HG03066 (cell line): ENCODE results near the gene PEPD.

Experiments used
- ATAC-seq: cut with Tn5 transposase; IDR thresholded peaks from one replicate; pipeline ENCODE4 v1.9.1; 2021; ENCODE audit warnings: low read depth; ENCODE audit not compliant: unreplicated experiment

The PEPD gene

GRCh38 chr19:33400856-33401682 lies 120.5 kb downstream of the PEPD start:
- no peak for ATAC-seq

GRCh38 chr19:33399745-33400681 lies 121.6 kb downstream of the PEPD start:
- no peak for ATAC-seq

GRCh38 chr19:33399081-33399744 lies 122.4 kb downstream of the PEPD start:
- ATAC-seq, result no peak

GRCh38 chr19:33398361-33399060 lies 123.1 kb downstream of the PEPD start:
- ATAC-seq, result no peak

GRCh38 chr19:33397536-33398360 lies 123.8 kb downstream of the PEPD start:
- no peak for ATAC-seq

GRCh38 chr19:33396701-33397535 lies 124.7 kb downstream of the PEPD start:
- ATAC-seq, result no peak

- no peak for ATAC-seq
These were observed 125.7 kb downstream of the PEPD start for GRCh38 chr19:33395561-33396550.

- no peak for ATAC-seq
These were observed 126.6 kb downstream of the PEPD start for GRCh38 chr19:33394723-33395560.

GRCh38 chr19:33394006-33394722 lies 127.4 kb downstream of the PEPD start:
- no peak for ATAC-seq

GRCh38 chr19:33393286-33394005 lies 128.1 kb downstream of the PEPD start:
- no peak for ATAC-seq

GRCh38 chr19:33392341-33393285 lies 129.0 kb downstream of the PEPD start:
- ATAC-seq, result no peak

GRCh38 chr19:33391631-33392249 lies 129.9 kb downstream of the PEPD start:
- ATAC-seq, result no peak

- no peak for ATAC-seq
These were observed 130.5 kb downstream of the PEPD start for GRCh38 chr19:33390908-33391630.
